SK-N-SH (cell line): ENCODE data around the gene PLCH1. TPM values are rescaled to one million over a fixed set of nuclear protein-coding genes. Genes with fewer than 3 reads are reported as not detected.

Experiments
- CTCF ChIA-PET: fragments of 300-600, 350-600 bp; formaldehyde crosslinking; extraction: SDS; loops from one replicate; lab custom pipeline; 2021; lab: Yijun Ruan, JAX
- POLR2A ChIA-PET: fragments of 350-600 bp; sonication (Branson Sonifier 250); formaldehyde crosslinking; extraction: SDS; loops from one replicate; lab custom pipeline; 2020; ENCODE audit warnings: antibody characterized with exemption, inconsistent platforms; lab: Yijun Ruan, JAX
- DNase-seq: peaks from one replicate; pipeline ENCODE4 v3.0.0; 2012
- H2AFZ ChIP-seq: fragments of 200-600 bp; sonication (generic); 2 replicates; pipeline ENCODE4 v1.8.1; 2016; ENCODE audit warnings: antibody characterized with exemption, mild to moderate bottlenecking, low read depth
- H3F3A ChIP-seq: fragments of 200-600 bp; sonication (generic); replicated peaks from 2 replicates; pipeline ENCODE3; 2016; ENCODE audit warnings: antibody characterized with exemption, mild to moderate bottlenecking; ENCODE audit not compliant: insufficient read depth
- H3K27ac ChIP-seq, 2 experiments: fragments of 200-500 bp in 1 of 2; fragments of 200-600 bp in 1 of 2; sonication (Bioruptor generic) in 1 of 2; sonication (generic), shearing (Covaris generic) in 1 of 2; 2 replicates each; pipeline versions ENCODE4 v1.5.1 to v1.6.1; 2014 to 2016; ENCODE audit warnings: low read depth in 2 of 2, inconsistent platforms in 1 of 2, low read length in 1 of 2, mild to moderate bottlenecking in 1 of 2, mixed read lengths in 1 of 2
- H3K27me3 ChIP-seq: fragments of 200-600 bp; sonication (generic), shearing (Covaris generic); 2 replicates; pipeline ENCODE4 v1.6.1; 2016; ENCODE audit warnings: mixed run types; ENCODE audit not compliant: insufficient read depth
- H3K36me3 ChIP-seq, 2 experiments: fragments of 200-500 bp in 1 of 2; fragments of 200-600 bp in 1 of 2; sonication (Bioruptor generic) in 1 of 2; sonication (generic) in 1 of 2; replicated peaks in 1 of 2; 2 replicates each; pipeline versions ENCODE3 to v1.5.1; 2014 to 2016; ENCODE audit warnings: low read length in 1 of 2, mild to moderate bottlenecking in 1 of 2; ENCODE audit not compliant: insufficient read depth in 2 of 2, control insufficient read depth in 1 of 2
- H3K4me1 ChIP-seq, 2 experiments: fragments of 200-500 bp in 1 of 2; fragments of 200-600 bp in 1 of 2; sonication (Bioruptor generic) in 1 of 2; sonication (generic), shearing (Covaris generic) in 1 of 2; 2 replicates each; pipeline versions ENCODE4 v1.5.1 to v1.6.1; 2014 to 2016; ENCODE audit warnings: low read depth in 1 of 2, low read length in 1 of 2, mixed run types in 1 of 2; ENCODE audit not compliant: insufficient read depth in 2 of 2, control insufficient read depth in 1 of 2
- H3K4me2 ChIP-seq: fragments of 200-600 bp; sonication (generic), shearing (Covaris generic); 2 replicates; pipeline ENCODE4 v1.6.1; 2017; ENCODE audit warnings: mixed run types
- H3K4me3 ChIP-seq, 2 experiments: fragments of 200-500 bp in 1 of 2; fragments of 200-600 bp in 1 of 2; sonication (Bioruptor generic) in 1 of 2; sonication (generic), shearing (Covaris generic) in 1 of 2; 2 replicates each; pipeline versions ENCODE4 v1.5.1 to v1.8.1; 2014 to 2016; ENCODE audit warnings: low read depth in 2 of 2, inconsistent platforms in 1 of 2, low read length in 1 of 2, mild to moderate bottlenecking in 1 of 2, mixed read lengths in 1 of 2, moderate library complexity in 1 of 2
- H3K79me2 ChIP-seq: fragments of 200-600 bp; sonication (generic); 2 replicates; pipeline ENCODE4 v1.8.1; 2017; ENCODE audit warnings: mild to moderate bottlenecking; ENCODE audit not compliant: insufficient read depth
- H3K9ac ChIP-seq: fragments of 200-600 bp; sonication (generic); 2 replicates; pipeline ENCODE4 v1.6.1; 2017; ENCODE audit warnings: mixed run types
- H3K9me2 ChIP-seq: fragments of 200-600 bp; sonication (generic); 2 replicates; pipeline ENCODE4 v1.6.1; 2017; ENCODE audit warnings: mixed run types
- H3K9me3 ChIP-seq: fragments of 200-600 bp; sonication (generic); 2 replicates; pipeline ENCODE4 v1.6.1; 2017; ENCODE audit warnings: mixed run types, mild to moderate bottlenecking, moderate library complexity
- H4K20me1 ChIP-seq: fragments of 200-600 bp; sonication (generic); 2 replicates; pipeline ENCODE4 v1.6.1; 2017; ENCODE audit warnings: mild to moderate bottlenecking, mixed run types; ENCODE audit not compliant: insufficient read depth
- CHD2 ChIP-seq: fragments of 150-350 bp; IDR thresholded peaks from 2 replicates; pipeline ENCODE4 v1.6.1; 2018; ENCODE audit warnings: low read length; ENCODE audit not compliant: partially characterized antibody
- EZH2phosphoT487 ChIP-seq: fragments of 200-600 bp; sonication (generic); IDR thresholded peaks from 2 replicates; pipeline ENCODE4 v1.6.1; 2017; ENCODE audit warnings: low read depth, mixed run types, mild to moderate bottlenecking, antibody characterized with exemption, moderate library complexity, borderline replicate concordance
- FOXM1 ChIP-seq: IDR thresholded peaks from 2 replicates; pipeline ENCODE4 v1.4.0; 2012; ENCODE audit warnings: low read depth, mild to moderate bottlenecking
- GABPA ChIP-seq: IDR thresholded peaks from 2 replicates; pipeline ENCODE4 v1.4.0; 2012; ENCODE audit warnings: low read depth, mild to moderate bottlenecking
- GATA2 ChIP-seq: sonication (generic); formaldehyde crosslinking; IDR thresholded peaks from 2 replicates; pipeline ENCODE4 v1.5.0; 2020; ENCODE audit warnings: mild to moderate bottlenecking, missing genetic modification reagents
- IRF3 ChIP-seq: fragments of 150-350 bp; IDR thresholded peaks from 2 replicates; pipeline ENCODE4 v1.6.1; 2016; ENCODE audit warnings: mild to moderate bottlenecking, low read depth, low read length
- JUND ChIP-seq: IDR thresholded peaks from 2 replicates; pipeline ENCODE4 v1.4.0; 2012
- MEF2A ChIP-seq: IDR thresholded peaks from 2 replicates; pipeline ENCODE4 v1.4.0; 2012; ENCODE audit warnings: low read depth, borderline replicate concordance
- PBX3 ChIP-seq: IDR thresholded peaks from 2 replicates; pipeline ENCODE4; 2012
- POLR2AphosphoS5 ChIP-seq: IDR thresholded peaks from 2 replicates; pipeline ENCODE4 v1.6.1; 2012; ENCODE audit warnings: low read depth, low read length
- RCOR1 ChIP-seq: fragments of 150-350 bp; IDR thresholded peaks from 2 replicates; pipeline ENCODE4 v1.6.1; 2017; ENCODE audit warnings: antibody characterized with exemption, low read length
- RFX5 ChIP-seq: IDR thresholded peaks from 2 replicates; pipeline ENCODE4 v1.6.1; 2012; ENCODE audit warnings: mild to moderate bottlenecking, improper control_type of control experiment, low read length
- RXRA ChIP-seq: IDR thresholded peaks from 2 replicates; pipeline ENCODE4 v1.4.0; 2012; ENCODE audit warnings: low read depth, mild to moderate bottlenecking, borderline replicate concordance
- SIN3A ChIP-seq: IDR thresholded peaks from 2 replicates; pipeline ENCODE4 v1.6.1; 2012; ENCODE audit warnings: low read depth, mild to moderate bottlenecking, low read length, moderate library complexity, borderline replicate concordance
- TAF1 ChIP-seq: IDR thresholded peaks from 2 replicates; pipeline ENCODE4 v1.6.1; 2012; ENCODE audit warnings: low read depth, mild to moderate bottlenecking, low read length, moderate library complexity, borderline replicate concordance
- TCF12 ChIP-seq: IDR thresholded peaks from 2 replicates; pipeline ENCODE4 v1.4.0; 2012
- TEAD4 ChIP-seq: IDR thresholded peaks from 2 replicates; pipeline ENCODE4 v1.4.0; 2012; ENCODE audit warnings: mild to moderate bottlenecking, borderline replicate concordance; ENCODE audit not compliant: insufficient read depth
- USF1 ChIP-seq: IDR thresholded peaks from 2 replicates; pipeline ENCODE4 v1.4.0; 2012; ENCODE audit warnings: low read depth, borderline replicate concordance
- ZBTB33 ChIP-seq: IDR thresholded peaks from 2 replicates; pipeline ENCODE4 v1.4.0; 2012; ENCODE audit warnings: low read depth, borderline replicate concordance
- WGBS: methylation state at CpG from one replicate; pipeline ENCODE4 v1.1.6; 2017; ENCODE audit warnings: low lambda C conversion rate; 5-methylcytosine and 5-hydroxymethylcytosine counted together
- polyA plus RNA-seq, 3 experiments: library from polyadenylated mRNA; depleted of rRNA; stranded (reverse); fragments of >200 nt; gene quantifications; 2 replicates each; pipeline ENCODE4 v1.2.3, GENCODE V29; 2012

PLCH1 gene
- polyA plus RNA-seq, 1 of the 3 experiments (the other 2 are of a cell fraction) = 0.26 TPM

- Histone ChIP-seq H3K36me3 (no peaks in the 10 kb centered on the region), H3F3A (no peaks in the 10 kb centered on the region), H3K4me1 (peaks cover 0 to 3% of the 10 kb centered on the region in 2 experiments; a peak in 1 of 4 replicates), H3K9me3 (no peaks in the 10 kb centered on the region), H3K4me3 (no peak overlapping the region), H3K79me2 (no peaks in the 10 kb centered on the region), H3K27ac (no peak overlapping the region), H4K20me1 (no peaks in the 10 kb centered on the region), H3K9ac (no peak overlapping the region), H3K9me2 (no peaks in the 10 kb centered on the region), H2AFZ (no peak overlapping the region), H3K27me3 (no peaks in the 10 kb centered on the region), H3K4me2 (no peak overlapping the region)
- ChIA-PET POLR2A (interaction anchor here (1.0 kb wide), 1 partner anchor 16 kb away, joined by 3 read pairs; no protein-coding TSS in a partner anchor), CTCF (interaction anchor here (1.0 to 4.0 kb wide), 3 partner anchors 10 to 330 kb away, joined by 3 to 17 read pairs (median 15); no protein-coding TSS in a partner anchor)
- 48% methylated on average over 1 of the region's 1 CpG for WGBS
- no peak for DNase-seq
- TF ChIP-seq RXRA (no peak), GABPA (no peak), ZBTB33 (no peak), TAF1 (no peak), GATA2 (CRISPR knock-in tag) (no peak), POLR2AphosphoS5 (no peak), RFX5 (no peak), USF1 (no peak), EZH2phosphoT487 (no peak), MEF2A (no peak), SIN3A (no peak)
Observed at GRCh38 chr3:155372281-155372680, 372.6 kb downstream of the PLCH1 start.

- H3K4me1 ChIP-seq = peaks cover 0 to 3% of the 10 kb centered on the region in 2 experiments; a peak in 1 of 4 replicates
- no peaks in the 10 kb centered on the region for H3K79me2 ChIP-seq
- no peaks in the 10 kb centered on the region for H3K9me2 ChIP-seq
- H3F3A ChIP-seq = no peaks in the 10 kb centered on the region
- H3K9ac ChIP-seq = no peak overlapping the region
- ChIA-PET POLR2A (no interaction called here), CTCF (interaction anchor here (0.6 to 4.0 kb wide), 4 partner anchors 11 to 331 kb away, joined by 3 to 17 read pairs (median 9); no protein-coding TSS in a partner anchor)
- no peak overlapping the region for H2AFZ ChIP-seq
- H3K4me3 ChIP-seq = no peak overlapping the region
- no peaks in the 10 kb centered on the region for H3K9me3 ChIP-seq
- H3K27me3 ChIP-seq = no peaks in the 10 kb centered on the region
- 43% methylated on average over 4 of the region's 4 CpGs for WGBS
- no peak for DNase-seq
- H3K4me2 ChIP-seq = no peak overlapping the region
- no peaks in the 10 kb centered on the region for H3K36me3 ChIP-seq
- no peaks in the 10 kb centered on the region for H4K20me1 ChIP-seq
- H3K27ac ChIP-seq = no peak overlapping the region
- TF ChIP-seq TCF12 = no peak
- no peak for TF ChIP-seq GATA2 (CRISPR knock-in tag)
- TF ChIP-seq PBX3 = no peak
- TF ChIP-seq RFX5 = no peak
- TF ChIP-seq JUND = no peak
- no peak for TF ChIP-seq IRF3
- TF ChIP-seq FOXM1 = no peak
- no peak for TF ChIP-seq TAF1
- no peak for TF ChIP-seq CHD2
- TF ChIP-seq TEAD4 = no peak
- no peak for TF ChIP-seq RCOR1
- TF ChIP-seq ZBTB33 = no peak
- no peak for TF ChIP-seq EZH2phosphoT487
Observed at GRCh38 chr3:155370764-155371503, 373.9 kb downstream of the PLCH1 start.
